Measurements from ENCODE around the gene CAB39L. TPM values are rescaled to one million over a fixed set of nuclear protein-coding genes. Genes with fewer than 3 reads are reported as not detected.

CAB39L gene
- total and polyA plus RNA-seq, 4 donors = 1.8 to 5.1 (median 2.1) TPM

DNA sequence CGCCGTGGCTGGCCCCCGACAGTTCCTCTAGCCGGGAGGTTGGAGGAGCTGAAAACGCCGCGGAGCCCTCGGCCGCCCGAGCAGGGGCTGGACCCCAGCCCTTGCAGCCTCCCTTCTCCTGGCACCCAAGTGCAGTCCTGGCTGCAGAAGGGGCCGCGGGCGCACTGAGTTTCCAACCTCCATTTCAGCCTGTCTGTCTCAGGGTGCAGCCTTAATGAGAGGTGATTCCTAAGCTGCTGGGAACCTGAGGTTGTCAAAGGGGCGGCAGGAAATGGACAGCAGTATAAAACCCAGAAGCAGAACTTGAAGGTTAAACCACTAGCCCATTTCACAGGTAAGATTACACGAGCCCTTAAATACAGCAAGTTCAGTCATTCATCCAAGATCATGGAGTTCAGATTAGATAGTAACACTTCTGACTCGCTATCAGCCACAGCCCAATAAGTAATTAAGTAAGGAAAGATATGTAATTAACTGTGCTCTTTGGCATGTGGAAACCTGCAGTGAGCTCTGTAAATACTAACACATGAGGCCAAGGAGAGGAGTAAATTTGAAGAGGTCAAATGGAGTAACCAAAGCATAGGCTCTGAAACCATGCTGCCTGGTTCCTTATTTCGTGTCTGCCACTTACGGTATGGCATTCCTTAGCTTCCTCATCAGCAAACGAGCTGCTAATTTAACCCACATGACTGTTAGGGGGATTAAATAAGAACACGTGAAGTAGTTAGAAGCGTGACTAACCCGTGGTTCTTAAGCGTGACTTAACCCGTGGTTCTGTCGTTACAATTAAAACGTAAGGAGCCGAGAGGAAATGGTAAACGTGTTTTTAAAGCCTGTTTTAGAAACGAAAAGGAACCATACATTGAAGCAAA is 896 bp upstream of the CAB39L start:
- Histone ChIP-seq H3K36me3 (ENCODE audit: control insufficient read depth in 4 of 4, insufficient read depth in 3 of 4, low read depth in 1 of 4, low read length in 3 of 4) (no peaks in the 10 kb centered on the region), H3K4me3 (ENCODE audit: low read depth in 1 of 3, low read length in 3 of 3) (peak overlapping the region; percentile 80 to 94 (median 82)), H3K27ac (ENCODE audit: low read depth in 1 of 2, low read length in 2 of 2) (peak overlapping the region; percentile 87 to 89), H3K9ac (ENCODE audit: low read depth in 1 of 2, low read length in 2 of 2) (peak overlapping the region; percentile 80 to 94), H3K4me1 (ENCODE audit: control insufficient read depth in 4 of 4, insufficient read depth in 4 of 4, low read length in 3 of 4) (peaks cover 0 to 24% (median 7%) of the 10 kb centered on the region in 4 donors), H3K27me3 (ENCODE audit: control insufficient read depth in 4 of 4, insufficient read depth in 4 of 4, low read length in 3 of 4) (no peaks in the 10 kb centered on the region), H3K9me3 (ENCODE audit: control insufficient read depth in 4 of 4, low read length in 3 of 4) (no peaks in the 10 kb centered on the region)
- peak; percentile 41 for TF ChIP-seq YY1 (IDR thresholded peaks at IDR 0.05)
- TF ChIP-seq, protein P1, sequence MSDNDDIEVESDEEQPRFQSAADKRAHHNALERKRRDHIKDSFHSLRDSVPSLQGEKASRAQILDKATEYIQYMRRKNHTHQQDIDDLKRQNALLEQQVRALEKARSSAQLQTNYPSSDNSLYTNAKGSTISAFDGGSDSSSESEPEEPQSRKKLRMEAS (IDR thresholded peaks at IDR 0.05) = peak; percentile 59
- TF ChIP-seq CTCF (IDR thresholded peaks at IDR 0.05; ENCODE audit: low read depth, low read length, missing input control) = no peak
- under 1% methylated on average over 29 of the region's 29 CpGs for WGBS
- no peak for DNase-seq (ENCODE audit: low spot score)

GRCh38 chr13:49443357-49443703 is 534 bp downstream of the CAB39L start:
- no peaks in the 10 kb centered on the region for H3K27me3 ChIP-seq (ENCODE audit: control insufficient read depth in 4 of 4, insufficient read depth in 4 of 4, low read length in 3 of 4)
- peaks cover 0 to 24% (median 7%) of the 10 kb centered on the region in 4 donors for H3K4me1 ChIP-seq (ENCODE audit: control insufficient read depth in 4 of 4, insufficient read depth in 4 of 4, low read length in 3 of 4)
- H3K27ac ChIP-seq (ENCODE audit: low read depth in 1 of 2, low read length in 2 of 2) = peak overlapping the region; percentile 70 to 81
- H3K9me3 ChIP-seq (ENCODE audit: control insufficient read depth in 4 of 4, low read length in 3 of 4) = no peaks in the 10 kb centered on the region
- DNase-seq (ENCODE audit: low spot score) = no peak
- peak overlapping the region; percentile 60 to 94 (median 85) for H3K4me3 ChIP-seq (ENCODE audit: low read depth in 1 of 3, low read length in 3 of 3)
- WGBS = 9% methylated on average over 10 of the region's 10 CpGs
- peak overlapping the region; percentile 30 to 69 for H3K9ac ChIP-seq (ENCODE audit: low read depth in 1 of 2, low read length in 2 of 2)
- H3K36me3 ChIP-seq (ENCODE audit: control insufficient read depth in 4 of 4, insufficient read depth in 3 of 4, low read depth in 1 of 4, low read length in 3 of 4) = no peaks in the 10 kb centered on the region
- TF ChIP-seq, protein P1 (IDR thresholded peaks at IDR 0.05) = no peak
- TF ChIP-seq EGR1 (IDR thresholded peaks at IDR 0.05; ENCODE audit: low read depth in 2 of 2) (no peak), CTCF (IDR thresholded peaks at IDR 0.05; ENCODE audit: low read depth, low read length, missing input control) (no peak), TAF1 (conservative IDR thresholded peaks at IDR 0.05) (no peak), JUND (IDR thresholded peaks at IDR 0.05) (no peak), YY1 (IDR thresholded peaks at IDR 0.05) (no peak), ZBTB33 (IDR thresholded peaks at IDR 0.05) (no peak), HNF4A (conservative IDR thresholded peaks at IDR 0.05) (no peak), RXRA (IDR thresholded peaks at IDR 0.05) (no peak)
- TF ChIP-seq, protein P2, sequence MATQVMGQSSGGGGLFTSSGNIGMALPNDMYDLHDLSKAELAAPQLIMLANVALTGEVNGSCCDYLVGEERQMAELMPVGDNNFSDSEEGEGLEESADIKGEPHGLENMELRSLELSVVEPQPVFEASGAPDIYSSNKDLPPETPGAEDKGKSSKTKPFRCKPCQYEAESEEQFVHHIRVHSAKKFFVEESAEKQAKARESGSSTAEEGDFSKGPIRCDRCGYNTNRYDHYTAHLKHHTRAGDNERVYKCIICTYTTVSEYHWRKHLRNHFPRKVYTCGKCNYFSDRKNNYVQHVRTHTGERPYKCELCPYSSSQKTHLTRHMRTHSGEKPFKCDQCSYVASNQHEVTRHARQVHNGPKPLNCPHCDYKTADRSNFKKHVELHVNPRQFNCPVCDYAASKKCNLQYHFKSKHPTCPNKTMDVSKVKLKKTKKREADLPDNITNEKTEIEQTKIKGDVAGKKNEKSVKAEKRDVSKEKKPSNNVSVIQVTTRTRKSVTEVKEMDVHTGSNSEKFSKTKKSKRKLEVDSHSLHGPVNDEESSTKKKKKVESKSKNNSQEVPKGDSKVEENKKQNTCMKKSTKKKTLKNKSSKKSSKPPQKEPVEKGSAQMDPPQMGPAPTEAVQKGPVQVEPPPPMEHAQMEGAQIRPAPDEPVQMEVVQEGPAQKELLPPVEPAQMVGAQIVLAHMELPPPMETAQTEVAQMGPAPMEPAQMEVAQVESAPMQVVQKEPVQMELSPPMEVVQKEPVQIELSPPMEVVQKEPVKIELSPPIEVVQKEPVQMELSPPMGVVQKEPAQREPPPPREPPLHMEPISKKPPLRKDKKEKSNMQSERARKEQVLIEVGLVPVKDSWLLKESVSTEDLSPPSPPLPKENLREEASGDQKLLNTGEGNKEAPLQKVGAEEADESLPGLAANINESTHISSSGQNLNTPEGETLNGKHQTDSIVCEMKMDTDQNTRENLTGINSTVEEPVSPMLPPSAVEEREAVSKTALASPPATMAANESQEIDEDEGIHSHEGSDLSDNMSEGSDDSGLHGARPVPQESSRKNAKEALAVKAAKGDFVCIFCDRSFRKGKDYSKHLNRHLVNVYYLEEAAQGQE (IDR thresholded peaks at IDR 0.05) = no peak

Data from liver (tissue), 9 donors.